Activated CD4-positive, alpha-beta memory T cell treated with anti-CD3 and anti-CD28 coated beads, Interleukin-2, amount 10 ng/mL, durations not matched to agents 7 days and 5 days (primary cell): ENCODE measurements around the gene PLXNA3. TPM values are rescaled to one million over a fixed set of nuclear protein-coding genes. Genes with fewer than 3 reads are reported as not detected.

Source experiments
- CTCF ChIA-PET: fragments of 350-600 bp; sonication (Branson Sonifier 250); formaldehyde crosslinking; loops from one replicate; lab custom pipeline; 2021; ENCODE audit warnings: antibody characterized with exemption, inconsistent platforms; lab: Charles Lee
- POLR2A ChIA-PET: fragments of 350-600 bp; sonication (Branson Sonifier 250); formaldehyde crosslinking; loops from one replicate; lab custom pipeline; 2021; ENCODE audit warnings: antibody characterized with exemption; lab: Charles Lee
- DNase-seq: peaks from one replicate; pipeline ENCODE4 v3.0.0-alpha.2; 2020
- H3K27ac Mint-ChIP-seq: one replicate; pipeline ENCODE4 v1.8.0; 2021; ENCODE audit warnings: mild to moderate bottlenecking, mixed read lengths
- H3K27me3 Mint-ChIP-seq: one replicate; pipeline ENCODE4 v1.8.0; 2021; ENCODE audit warnings: mixed read lengths
- H3K36me3 Mint-ChIP-seq: one replicate; pipeline ENCODE4 v1.8.0; 2021; ENCODE audit warnings: low read depth, mixed read lengths
- H3K4me1 Mint-ChIP-seq: one replicate; pipeline ENCODE4 v1.8.0; 2021; ENCODE audit warnings: mixed read lengths
- H3K4me3 Mint-ChIP-seq: one replicate; pipeline ENCODE4 v1.8.0; 2021; ENCODE audit warnings: mild to moderate bottlenecking, mixed read lengths
- H3K9me3 Mint-ChIP-seq: one replicate; pipeline ENCODE4 v1.8.0; 2021; ENCODE audit warnings: mixed read lengths
- total RNA-seq, 2 experiments: library from RNA; stranded (reverse); gene quantifications; one replicate each; pipeline ENCODE4 v1.2.3, GENCODE V29; 2021

Gene PLXNA3
- total RNA-seq, 2 experiments from 2014 or later: 49.3 to 52.8 TPM

- DNase-seq: no peak
- Mint-ChIP-seq H3K27ac (no peak overlapping the region), H3K36me3 (peaks cover 13% of the 10 kb centered on the region), H3K9me3 (no peaks in the 10 kb centered on the region), H3K4me3 (no peak overlapping the region), H3K4me1 (no peaks in the 10 kb centered on the region), H3K27me3 (no peaks in the 10 kb centered on the region)
- ChIA-PET CTCF (no interaction called here), POLR2A (no interaction called here)
These were observed 7.5 kb downstream of the PLXNA3 start for GRCh38 chrX:154465601-154466000.

DNA sequence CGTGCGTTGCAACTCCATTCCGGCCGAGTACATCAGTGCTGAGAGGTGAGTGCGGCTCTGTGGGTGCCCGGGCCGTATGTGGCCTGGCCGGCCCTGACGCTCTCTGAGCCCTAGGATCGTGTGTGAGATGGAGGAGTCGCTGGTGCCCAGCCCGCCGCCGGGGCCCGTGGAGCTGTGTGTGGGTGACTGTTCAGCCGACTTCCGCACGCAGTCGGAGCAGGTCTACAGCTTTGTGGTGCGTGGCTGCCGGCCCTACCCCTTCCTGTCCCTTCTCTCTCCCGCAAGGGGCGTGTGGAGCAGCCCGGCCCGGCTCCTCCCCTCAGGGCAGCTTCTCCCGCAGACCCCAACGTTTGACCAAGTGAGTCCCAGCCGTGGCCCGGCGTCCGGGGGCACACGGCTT is 8.0 kb downstream of the PLXNA3 start:
- ChIA-PET POLR2A (no interaction called here), CTCF (no interaction called here)
- no peaks in the 10 kb centered on the region for H3K27me3 Mint-ChIP-seq
- H3K27ac Mint-ChIP-seq: no peak overlapping the region
- no peaks in the 10 kb centered on the region for H3K9me3 Mint-ChIP-seq
- H3K4me3 Mint-ChIP-seq: no peak overlapping the region
- DNase-seq: no peak
- no peaks in the 10 kb centered on the region for H3K4me1 Mint-ChIP-seq
- peaks cover 13% of the 10 kb centered on the region for H3K36me3 Mint-ChIP-seq

DNA sequence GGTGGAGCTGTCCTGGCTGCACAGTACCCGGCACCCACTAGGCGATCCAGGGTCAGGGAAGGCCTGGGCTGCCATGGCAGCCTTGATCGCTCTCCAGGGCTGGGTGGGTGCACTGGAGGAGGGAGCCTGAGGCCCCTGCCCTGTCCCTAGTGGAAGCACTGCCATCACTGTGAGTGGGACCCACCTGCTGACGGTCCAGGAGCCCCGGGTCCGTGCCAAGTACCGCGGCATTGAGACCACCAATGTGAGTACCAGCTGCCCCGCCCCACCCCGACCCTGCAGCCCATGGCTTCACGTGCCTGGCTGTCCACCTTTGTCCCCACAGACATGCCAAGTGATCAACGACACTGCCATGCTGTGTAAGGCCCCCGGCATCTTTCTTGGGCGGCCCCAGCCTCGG is 8.8 kb downstream of the PLXNA3 start:
- Mint-ChIP-seq H3K9me3 (no peaks in the 10 kb centered on the region), H3K27ac (no peak overlapping the region), H3K4me1 (no peaks in the 10 kb centered on the region), H3K36me3 (peaks cover 17% of the 10 kb centered on the region), H3K4me3 (no peak overlapping the region), H3K27me3 (no peaks in the 10 kb centered on the region)
- ChIA-PET POLR2A (no interaction called here), CTCF (no interaction called here)
- no peak for DNase-seq

DNA sequence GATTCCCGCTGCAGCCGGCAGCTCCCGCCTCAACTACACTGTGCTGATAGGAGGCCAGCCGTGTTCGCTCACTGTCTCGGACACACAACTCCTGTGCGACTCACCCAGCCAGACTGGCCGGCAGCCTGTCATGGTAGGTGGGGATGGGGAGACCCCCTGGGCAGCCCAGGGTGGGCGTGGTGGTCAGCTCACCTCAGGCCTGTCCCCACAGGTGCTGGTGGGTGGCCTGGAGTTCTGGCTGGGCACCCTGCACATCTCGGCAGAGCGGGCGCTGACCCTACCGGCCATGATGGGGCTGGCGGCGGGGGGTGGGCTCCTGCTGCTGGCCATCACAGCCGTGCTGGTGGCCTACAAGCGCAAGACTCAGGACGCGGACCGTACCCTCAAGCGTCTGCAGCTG is 9.5 kb downstream of the PLXNA3 start:
- H3K4me3 Mint-ChIP-seq: no peak overlapping the region
- no peak for DNase-seq
- CTCF ChIA-PET: no interaction called here
- POLR2A ChIA-PET: interaction anchor here (1.3 kb wide), 1 partner anchor 9 kb away, joined by 4 read pairs; no protein-coding TSS in a partner anchor
- no peak overlapping the region for H3K27ac Mint-ChIP-seq
- no peaks in the 10 kb centered on the region for H3K27me3 Mint-ChIP-seq
- peaks cover 17% of the 10 kb centered on the region for H3K36me3 Mint-ChIP-seq
- no peaks in the 10 kb centered on the region for H3K4me1 Mint-ChIP-seq
- no peaks in the 10 kb centered on the region for H3K9me3 Mint-ChIP-seq

DNA sequence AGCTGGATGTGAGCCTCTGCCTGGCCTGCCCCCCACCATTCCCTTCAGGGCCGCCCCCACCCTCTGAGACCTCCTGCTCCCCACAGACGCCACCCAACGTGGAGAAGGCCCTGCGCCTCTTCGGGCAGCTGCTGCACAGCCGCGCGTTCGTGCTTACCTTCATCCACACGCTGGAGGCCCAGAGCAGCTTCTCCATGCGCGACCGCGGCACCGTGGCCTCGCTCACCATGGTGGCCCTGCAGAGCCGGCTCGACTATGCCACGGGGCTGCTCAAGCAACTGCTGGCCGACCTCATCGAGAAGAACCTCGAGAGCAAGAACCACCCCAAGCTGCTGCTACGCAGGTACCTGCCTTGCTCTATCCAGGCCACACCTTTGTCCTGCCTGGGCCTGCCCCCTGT is 10.1 kb downstream of the PLXNA3 start:
- Mint-ChIP-seq H3K4me3 (no peak overlapping the region), H3K9me3 (no peaks in the 10 kb centered on the region), H3K36me3 (peaks cover 11% of the 10 kb centered on the region), H3K27ac (no peak overlapping the region), H3K27me3 (no peaks in the 10 kb centered on the region), H3K4me1 (no peaks in the 10 kb centered on the region)
- DNase-seq: no peak
- CTCF ChIA-PET: no interaction called here
- POLR2A ChIA-PET: interaction anchor here (1.3 kb wide), 1 partner anchor 9 kb away, joined by 4 read pairs; no protein-coding TSS in a partner anchor

GRCh38 chrX:154469114-154469513 is 11.0 kb downstream of the PLXNA3 start:
- no peak for DNase-seq
- Mint-ChIP-seq H3K27me3 (no peaks in the 10 kb centered on the region), H3K36me3 (peaks cover 11% of the 10 kb centered on the region), H3K9me3 (no peaks in the 10 kb centered on the region), H3K4me3 (no peak overlapping the region), H3K4me1 (no peaks in the 10 kb centered on the region), H3K27ac (no peak overlapping the region)
- POLR2A ChIA-PET: no interaction called here
- CTCF ChIA-PET: no interaction called here

GRCh38 chrX:154469880-154470279 is 11.8 kb downstream of the PLXNA3 start:
- no peak for DNase-seq
- CTCF ChIA-PET: no interaction called here
- no peak overlapping the region for H3K27ac Mint-ChIP-seq
- H3K36me3 Mint-ChIP-seq: peaks cover 11% of the 10 kb centered on the region
- H3K4me1 Mint-ChIP-seq: no peaks in the 10 kb centered on the region
- no peaks in the 10 kb centered on the region for H3K9me3 Mint-ChIP-seq
- no peaks in the 10 kb centered on the region for H3K27me3 Mint-ChIP-seq
- H3K4me3 Mint-ChIP-seq: no peak overlapping the region
- POLR2A ChIA-PET: no interaction called here

DNA sequence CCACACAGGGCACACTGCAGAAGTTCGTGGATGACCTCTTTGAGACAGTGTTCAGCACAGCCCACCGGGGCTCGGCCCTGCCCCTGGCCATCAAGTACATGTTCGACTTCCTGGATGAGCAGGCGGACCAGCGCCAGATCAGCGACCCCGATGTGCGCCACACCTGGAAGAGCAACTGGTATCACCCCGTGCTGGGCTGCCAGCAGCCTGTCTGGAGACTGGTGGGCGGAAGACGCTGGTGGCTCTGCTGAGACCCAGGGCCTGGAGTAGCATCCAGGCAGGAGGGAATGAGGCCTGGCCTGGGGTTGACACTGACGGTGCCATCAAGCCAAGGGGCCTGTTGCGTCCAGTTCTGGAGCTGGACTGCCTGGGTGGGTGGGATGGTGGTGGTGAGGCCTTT is 12.4 kb downstream of the PLXNA3 start:
- H3K4me3 Mint-ChIP-seq: no peak overlapping the region
- ChIA-PET POLR2A (no interaction called here), CTCF (no interaction called here)
- DNase-seq: no peak
- peaks cover under 1% of the 10 kb centered on the region for H3K4me1 Mint-ChIP-seq
- H3K9me3 Mint-ChIP-seq: no peaks in the 10 kb centered on the region
- no peak overlapping the region for H3K27ac Mint-ChIP-seq
- peaks cover 12% of the 10 kb centered on the region for H3K36me3 Mint-ChIP-seq
- H3K27me3 Mint-ChIP-seq: no peaks in the 10 kb centered on the region

GRCh38 chrX:154470914-154471568 is 13.0 kb downstream of the PLXNA3 start:
- no peak for DNase-seq
- ChIA-PET CTCF (no interaction called here), POLR2A (no interaction called here)
- peaks cover 14% of the 10 kb centered on the region for H3K36me3 Mint-ChIP-seq
- H3K27me3 Mint-ChIP-seq: no peaks in the 10 kb centered on the region
- no peak overlapping the region for H3K4me3 Mint-ChIP-seq
- H3K4me1 Mint-ChIP-seq: peaks cover 3% of the 10 kb centered on the region
- no peak overlapping the region for H3K27ac Mint-ChIP-seq
- H3K9me3 Mint-ChIP-seq: no peaks in the 10 kb centered on the region

DNA sequence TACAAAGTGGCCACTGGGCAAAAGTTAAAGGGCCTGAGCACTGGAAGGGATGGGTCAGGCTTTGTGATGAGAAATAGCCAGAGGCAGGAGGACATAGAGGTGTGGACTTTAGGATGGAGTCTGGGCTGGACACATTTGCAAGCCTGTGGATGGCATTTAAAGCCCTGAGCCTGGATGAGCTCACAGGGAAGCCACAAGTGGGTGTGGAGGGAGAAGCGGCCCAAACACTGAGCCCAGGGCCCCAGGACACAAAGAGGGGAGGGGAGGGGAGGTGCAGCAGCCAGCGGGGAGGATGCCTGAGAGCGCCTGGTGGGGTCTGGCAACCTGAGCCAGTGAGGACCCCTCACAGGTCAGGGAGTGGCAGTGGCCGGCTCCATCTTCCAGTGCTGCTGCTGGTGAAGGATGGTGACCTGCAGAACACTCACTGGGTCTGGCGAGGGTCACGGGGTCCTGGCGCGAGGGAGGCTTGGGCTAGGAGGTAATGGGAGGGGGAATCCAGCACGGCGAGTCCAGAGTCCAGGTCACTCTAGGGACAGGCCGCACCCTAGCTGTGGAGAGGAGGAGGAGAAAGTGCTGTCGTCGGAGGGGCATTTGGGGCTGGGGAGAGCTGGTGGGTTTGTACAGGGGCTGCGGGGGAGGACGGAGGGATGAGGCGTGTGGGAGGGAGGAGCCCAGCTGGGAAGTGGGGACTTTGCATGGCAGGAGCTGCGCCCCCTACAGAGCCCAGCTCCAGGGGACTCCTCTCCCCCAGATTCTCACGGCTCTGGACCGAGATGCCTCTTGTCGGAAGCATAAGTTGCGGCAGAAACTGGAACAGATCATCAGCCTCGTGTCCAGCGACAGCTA is 14.0 kb downstream of the PLXNA3 start:
- Mint-ChIP-seq H3K4me3 (no peak overlapping the region), H3K27me3 (no peaks in the 10 kb centered on the region), H3K36me3 (peaks cover 14% of the 10 kb centered on the region), H3K4me1 (peaks cover 7% of the 10 kb centered on the region), H3K27ac (no peak overlapping the region), H3K9me3 (no peaks in the 10 kb centered on the region)
- ChIA-PET POLR2A (no interaction called here), CTCF (no interaction called here)
- DNase-seq: no peak

- Mint-ChIP-seq H3K27ac (no peak overlapping the region), H3K27me3 (no peaks in the 10 kb centered on the region), H3K4me3 (no peak overlapping the region), H3K9me3 (no peaks in the 10 kb centered on the region), H3K36me3 (peaks cover 14% of the 10 kb centered on the region), H3K4me1 (peaks cover 14% of the 10 kb centered on the region)
- POLR2A ChIA-PET: no interaction called here
- CTCF ChIA-PET: no interaction called here
- DNase-seq: no peak
These were observed 14.9 kb downstream of the PLXNA3 start for GRCh38 chrX:154472685-154473632.

DNA sequence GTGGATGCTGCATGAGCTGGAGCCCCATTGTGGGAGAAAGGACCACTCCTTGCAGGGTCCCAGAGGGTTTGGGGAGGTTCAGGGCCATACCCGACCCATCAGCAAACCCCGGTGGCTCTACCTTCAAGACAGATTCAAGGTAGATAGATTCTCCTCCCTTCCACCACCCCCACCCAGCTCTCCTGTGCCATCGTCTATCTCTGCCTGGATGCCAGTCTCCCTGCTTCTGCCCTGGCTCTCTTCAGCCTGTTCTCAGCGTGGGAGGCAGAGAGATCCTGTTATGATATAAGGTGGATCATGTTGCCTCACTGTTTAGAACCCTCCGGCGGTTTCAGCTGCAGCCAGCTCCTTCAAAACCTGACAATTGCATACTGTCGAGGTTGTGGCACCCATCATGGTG is 15.6 kb downstream of the PLXNA3 start:
- H3K4me1 Mint-ChIP-seq: peaks cover 17% of the 10 kb centered on the region
- peak overlapping the region; percentile 26 for H3K27ac Mint-ChIP-seq
- H3K9me3 Mint-ChIP-seq: no peaks in the 10 kb centered on the region
- DNase-seq: no peak
- ChIA-PET CTCF (no interaction called here), POLR2A (no interaction called here)
- H3K36me3 Mint-ChIP-seq: peaks cover 14% of the 10 kb centered on the region
- H3K27me3 Mint-ChIP-seq: no peaks in the 10 kb centered on the region
- no peak overlapping the region for H3K4me3 Mint-ChIP-seq

GRCh38 chrX:154476821-154477220 is 18.7 kb downstream of the PLXNA3 start:
- CTCF ChIA-PET: interaction anchor here (1.2 kb wide), 1 partner anchor 14 kb away, joined by 4 read pairs; the partner anchor contains the start of gene SLC10A3
- Mint-ChIP-seq H3K9me3 (no peaks in the 10 kb centered on the region), H3K4me3 (no peak overlapping the region), H3K27ac (peak overlapping the region; percentile 31), H3K4me1 (peaks cover 24% of the 10 kb centered on the region), H3K36me3 (peaks cover 3% of the 10 kb centered on the region), H3K27me3 (no peaks in the 10 kb centered on the region)
- POLR2A ChIA-PET: interaction anchor here (1.2 to 5.8 kb wide), 5 partner anchors 9 to 78 kb away, joined by 4 to 27 read pairs (median 9); partner anchors contain the start of genes RPL10, SLC10A3 and UBL4A
- no peak for DNase-seq
